ENCODE data around the gene SLC25A30. TPM values are rescaled to one million over a fixed set of nuclear protein-coding genes. Genes with fewer than 3 reads are reported as not detected.

Gene SLC25A30
- total and polyA plus RNA-seq, 2 donors (not counting 1 experiment from before 2014, with no cell fraction given) = 11.2 to 16.9 TPM

GRCh38 chr13:45364876-45365557, 53.2 kb downstream of the SLC25A30 start:
- 96% methylated on average over 4 of the region's 10 CpGs for WGBS (ENCODE audit: insufficient coverage)
- DNase-seq (no peak), ATAC-seq (ENCODE audit: low read depth) (no peak)
- ChIA-PET POLR2A (interaction anchor here (0.6 kb wide), 1 partner anchor 24 kb away, joined by 3 read pairs; the partner anchor contains the start of gene TPT1), CTCF (no interaction called here)
- Histone ChIP-seq H4K20me1 (ENCODE audit: control insufficient read depth, insufficient read depth, low read length, poor library complexity, severe bottlenecking) (no peaks in the 10 kb centered on the region), H3K4me1 (ENCODE audit: control insufficient read depth in 2 of 2, insufficient read depth in 2 of 2, low read length in 2 of 2) (peaks cover 7 to 17% of the 10 kb centered on the region in 2 donors), H3K36me3 (replicated peaks in 1 of 2; ENCODE audit: control extremely low read depth in 1 of 2, control insufficient read depth in 1 of 2, extremely low read depth in 1 of 2, insufficient read depth in 2 of 2, low read length in 1 of 2) (peaks cover 0 to 4% of the 10 kb centered on the region in 2 experiments), H3K4me3 (ENCODE audit: control extremely low read depth in 1 of 5, extremely low read depth in 1 of 5, insufficient read depth in 1 of 5, low read depth in 2 of 5, low read length in 4 of 5) (no peak overlapping the region), H3K4me2 (replicated peaks; ENCODE audit: low read depth, low read length, poor library complexity, severe bottlenecking) (no peak overlapping the region), H3K79me2 (ENCODE audit: control insufficient read depth, insufficient read depth, low read length) (no peaks in the 10 kb centered on the region), H3K9me3 (ENCODE audit: control extremely low read depth in 1 of 3, control insufficient read depth in 2 of 3, insufficient read depth in 1 of 3, low read length in 2 of 3) (peaks cover 0 to 12% (median 3%) of the 10 kb centered on the region in 3 donors), H2AFZ (ENCODE audit: insufficient read depth, low read depth, low read length, poor library complexity, severe bottlenecking) (no peak overlapping the region), H3K27ac (ENCODE audit: low read length in 2 of 2) (no peak overlapping the region), H3K27me3 (replicated peaks in 1 of 4; ENCODE audit: control extremely low read depth in 1 of 4, control insufficient read depth in 3 of 4, insufficient read depth in 4 of 4, low read length in 3 of 4) (no peaks in the 10 kb centered on the region), H3K9ac (ENCODE audit: low read length) (no peak overlapping the region)
- no peaks in the 10 kb centered on the region for H3K27me3 Mint-ChIP-seq
- TF ChIP-seq CTCF (IDR thresholded peaks at IDR 0.05) (no peak), EZH2 (IDR thresholded peaks at IDR 0.05; ENCODE audit: borderline replicate concordance, insufficient read depth, low read depth, low read length, poor library complexity, severe bottlenecking) (no peak)
- no peak overlapping the region for H3K4me3 Mint-ChIP-seq
- intact Hi-C loops (cut with micrococcal nuclease) = no loop called here
- H3K9me3 Mint-ChIP-seq (ENCODE audit: insufficient read depth) = no peaks in the 10 kb centered on the region
- H3K27ac Mint-ChIP-seq = peak overlapping the region; percentile 26
- H3K4me1 Mint-ChIP-seq = peaks cover 25% of the 10 kb centered on the region

GRCh38 chr13:45362939-45363338, 55.2 kb downstream of the SLC25A30 start:
- Histone ChIP-seq H3K27me3 (replicated peaks in 1 of 4; ENCODE audit: control extremely low read depth in 1 of 4, control insufficient read depth in 3 of 4, insufficient read depth in 4 of 4, low read length in 3 of 4) (no peaks in the 10 kb centered on the region), H3K9me3 (ENCODE audit: control extremely low read depth in 1 of 3, control insufficient read depth in 2 of 3, insufficient read depth in 1 of 3, low read length in 2 of 3) (peaks cover 0 to 12% (median 3%) of the 10 kb centered on the region in 3 donors), H3K9ac (ENCODE audit: low read length) (no peak overlapping the region), H3K4me2 (replicated peaks; ENCODE audit: low read depth, low read length, poor library complexity, severe bottlenecking) (no peak overlapping the region), H3K36me3 (replicated peaks in 1 of 2; ENCODE audit: control extremely low read depth in 1 of 2, control insufficient read depth in 1 of 2, extremely low read depth in 1 of 2, insufficient read depth in 2 of 2, low read length in 1 of 2) (peaks cover 3% of the 10 kb centered on the region in 2 experiments), H3K4me3 (ENCODE audit: control extremely low read depth in 1 of 5, extremely low read depth in 1 of 5, insufficient read depth in 1 of 5, low read depth in 2 of 5, low read length in 4 of 5) (no peak overlapping the region), H3K27ac (ENCODE audit: low read length in 2 of 2) (no peak overlapping the region), H2AFZ (ENCODE audit: insufficient read depth, low read depth, low read length, poor library complexity, severe bottlenecking) (no peak overlapping the region), H3K4me1 (ENCODE audit: control insufficient read depth in 2 of 2, insufficient read depth in 2 of 2, low read length in 2 of 2) (peaks cover 6 to 12% of the 10 kb centered on the region in 2 donors), H4K20me1 (ENCODE audit: control insufficient read depth, insufficient read depth, low read length, poor library complexity, severe bottlenecking) (no peaks in the 10 kb centered on the region), H3K79me2 (ENCODE audit: control insufficient read depth, insufficient read depth, low read length) (no peaks in the 10 kb centered on the region)
- CTCF ChIA-PET = interaction anchor here (1.2 kb wide), 1 partner anchor 9 kb away, joined by 5 read pairs; no protein-coding TSS in a partner anchor
- Mint-ChIP-seq H3K4me3 (no peak overlapping the region), H3K4me1 (peaks cover 12% of the 10 kb centered on the region), H3K27ac (no peak overlapping the region), H3K27me3 (no peaks in the 10 kb centered on the region), H3K9me3 (ENCODE audit: insufficient read depth) (no peaks in the 10 kb centered on the region)
- ATAC-seq (ENCODE audit: low read depth) = no peak
- intact Hi-C loops (cut with micrococcal nuclease) = no loop called here
- POLR2A ChIA-PET = no interaction called here
- TF ChIP-seq CTCF (IDR thresholded peaks at IDR 0.05) (no peak), EZH2 (IDR thresholded peaks at IDR 0.05; ENCODE audit: borderline replicate concordance, insufficient read depth, low read depth, low read length, poor library complexity, severe bottlenecking) (no peak)
- no peak for DNase-seq
- 82% methylated on average over 1 of the region's 2 CpGs for WGBS (ENCODE audit: insufficient coverage)

All from B cell (primary cell).